SH-SY5Y (cell line): Measurements from ENCODE around the gene DDAH2.

Experiments
- GATA2 ChIP-seq: IDR thresholded peaks from 2 replicates; pipeline ENCODE4 v1.6.1; 2011; ENCODE audit warnings: mild to moderate bottlenecking, low read depth, low read length
- GATA3 ChIP-seq: IDR thresholded peaks from 2 replicates; pipeline ENCODE4 v1.6.1; 2011; ENCODE audit warnings: low read depth, mild to moderate bottlenecking, low read length, moderate library complexity

The DDAH2 gene

GRCh38 chr6:31741815-31742214 is 12.7 kb upstream of the DDAH2 start:
- TF ChIP-seq GATA2 (no peak), GATA3 (no peak)

- TF ChIP-seq GATA3 = no peak
Observed at GRCh38 chr6:31740397-31741223, 11.5 kb upstream of the DDAH2 start.

- TF ChIP-seq GATA2 (no peak), GATA3 (no peak)
Observed at GRCh38 chr6:31739639-31740396, 10.7 kb upstream of the DDAH2 start, which contains the start of gene MSH5. Gene MSH5, plus strand, starts transcription at chr6:31740005. Its CDS starts 462 bp downstream, at chr6:31740467.

GRCh38 chr6:31737991-31738979 is 9.2 kb upstream of the DDAH2 start:
- TF ChIP-seq GATA3 (no peak), GATA2 (no peak)

- no peak for TF ChIP-seq GATA2
- TF ChIP-seq GATA3 = no peak
Observed at GRCh38 chr6:31737315-31737990, 8.4 kb upstream of the DDAH2 start.

- TF ChIP-seq GATA3 (no peak), GATA2 (no peak)
Observed at GRCh38 chr6:31736768-31737314, 7.7 kb upstream of the DDAH2 start.

- TF ChIP-seq GATA2 (no peak), GATA3 (no peak)
Observed at GRCh38 chr6:31736021-31736767, 7.1 kb upstream of the DDAH2 start, which contains the start of gene CLIC1. Gene CLIC1, minus strand, starts transcription at chr6:31736530. Its CDS starts 230 bp downstream, at chr6:31736300.

- no peak for TF ChIP-seq GATA2
- TF ChIP-seq GATA3 = no peak
Observed at GRCh38 chr6:31734821-31735406, 5.8 kb upstream of the DDAH2 start.

- TF ChIP-seq GATA3 (no peak), GATA2 (no peak)
Observed at GRCh38 chr6:31734247-31734820, 5.2 kb upstream of the DDAH2 start.

GRCh38 chr6:31733734-31734133 is 4.6 kb upstream of the DDAH2 start:
- no peak for TF ChIP-seq GATA2
- TF ChIP-seq GATA3 = no peak

- TF ChIP-seq GATA2 = no peak
Observed at GRCh38 chr6:31732029-31732428, 2.9 kb upstream of the DDAH2 start.

GRCh38 chr6:31730631-31731086 is 1.6 kb upstream of the DDAH2 start:
- TF ChIP-seq GATA2 (no peak), GATA3 (no peak)

GRCh38 chr6:31729979-31730630 is 1.0 kb upstream of the DDAH2 start:
- TF ChIP-seq GATA3 (no peak), GATA2 (no peak)
